HEK293 (cell line): ENCODE data around the gene NFE2L1.

ENCODE experiments used
- GLIS1 ChIP-seq: fragments of 450-650 bp; formaldehyde crosslinking; IDR thresholded peaks from 2 replicates; pipeline ENCODE4 v1.5.1; 2016; ENCODE audit warnings: missing biosample characterization, missing genetic modification characterization
- KLF7 ChIP-seq: fragments of 450-650 bp; formaldehyde crosslinking; IDR thresholded peaks from 2 replicates; pipeline ENCODE4 v1.5.1; 2016; ENCODE audit warnings: missing biosample characterization, missing genetic modification characterization, borderline replicate concordance
- PRDM4 ChIP-seq: fragments of 450-650 bp; formaldehyde crosslinking; IDR thresholded peaks from 2 replicates; pipeline ENCODE4 v1.5.1; 2017; ENCODE audit warnings: missing biosample characterization, missing genetic modification characterization
- SALL2 ChIP-seq: fragments of 450-650 bp; formaldehyde crosslinking; IDR thresholded peaks from 2 replicates; pipeline ENCODE4 v1.5.0; 2017; ENCODE audit warnings: missing biosample characterization, mild to moderate bottlenecking, missing genetic modification characterization, borderline replicate concordance
- ZBTB11 ChIP-seq: fragments of 450-650 bp; formaldehyde crosslinking; conservative IDR thresholded peaks from 2 replicates; pipeline ENCODE4 v1.5.1; 2016; ENCODE audit warnings: low read depth, missing biosample characterization, missing genetic modification characterization
- ZBTB8A ChIP-seq: fragments of 450-650 bp; formaldehyde crosslinking; IDR thresholded peaks from 2 replicates; pipeline ENCODE4 v1.5.1; 2016; ENCODE audit warnings: missing biosample characterization, missing genetic modification characterization
- ZIC2 ChIP-seq: fragments of 450-650 bp; formaldehyde crosslinking; IDR thresholded peaks from 2 replicates; pipeline ENCODE4 v1.5.1; 2016; ENCODE audit warnings: missing biosample characterization, missing genetic modification characterization
- ZNF114 ChIP-seq: fragments of 450-650 bp; formaldehyde crosslinking; IDR thresholded peaks from 2 replicates; pipeline ENCODE4 v1.5.0; 2017; ENCODE audit warnings: missing biosample characterization, missing genetic modification characterization
- ZNF184 ChIP-seq: fragments of 450-650 bp; IDR thresholded peaks from 2 replicates; pipeline ENCODE4 v1.5.1; 2018; ENCODE audit warnings: missing biosample characterization, mild to moderate bottlenecking, missing genetic modification characterization
- ZNF214 ChIP-seq: fragments of 450-650 bp; formaldehyde crosslinking; IDR thresholded peaks from 2 replicates; pipeline ENCODE4 v1.5.1; 2017; ENCODE audit warnings: missing biosample characterization, mild to moderate bottlenecking, missing genetic modification characterization, borderline replicate concordance
- ZNF398 ChIP-seq: fragments of 450-650 bp; formaldehyde crosslinking; IDR thresholded peaks from 2 replicates; pipeline ENCODE4 v1.5.1; 2017; ENCODE audit warnings: missing biosample characterization, missing genetic modification characterization
- ZNF518A ChIP-seq: fragments of 450-650 bp; formaldehyde crosslinking; conservative IDR thresholded peaks from 2 replicates; pipeline ENCODE4 v1.5.1; 2016; ENCODE audit warnings: low read depth, missing biosample characterization, missing genetic modification characterization
- ZNF555 ChIP-seq: fragments of 450-650 bp; formaldehyde crosslinking; conservative IDR thresholded peaks from 2 replicates; pipeline ENCODE4 v1.5.1; 2017; ENCODE audit warnings: missing biosample characterization, mild to moderate bottlenecking, missing genetic modification characterization, inconsistent platforms
- ZNF600 ChIP-seq: fragments of 450-650 bp; formaldehyde crosslinking; IDR thresholded peaks from 2 replicates; pipeline ENCODE4 v1.5.1; 2016; ENCODE audit warnings: missing biosample characterization, missing genetic modification characterization
- TF ChIP-seq, protein P1 (sequence below): fragments of 450-650 bp; formaldehyde crosslinking; IDR thresholded peaks from 2 replicates; pipeline ENCODE4 v1.5.1; 2017; ENCODE audit warnings: missing biosample characterization, missing genetic modification characterization
- TF ChIP-seq, protein P2 (sequence below): fragments of 450-650 bp; formaldehyde crosslinking; IDR thresholded peaks from 2 replicates; pipeline ENCODE4 v1.5.1; 2016; ENCODE audit warnings: missing biosample characterization, missing genetic modification characterization
- TF ChIP-seq, protein P3 (sequence below): fragments of 450-650 bp; formaldehyde crosslinking; IDR thresholded peaks from 2 replicates; pipeline ENCODE4 v1.5.1; 2016; ENCODE audit warnings: missing biosample characterization, missing genetic modification characterization

Gene NFE2L1

GRCh38 chr17:48024149-48025039, 23.8 kb upstream of the NFE2L1 start (continued):
- TF ChIP-seq, protein P1, sequence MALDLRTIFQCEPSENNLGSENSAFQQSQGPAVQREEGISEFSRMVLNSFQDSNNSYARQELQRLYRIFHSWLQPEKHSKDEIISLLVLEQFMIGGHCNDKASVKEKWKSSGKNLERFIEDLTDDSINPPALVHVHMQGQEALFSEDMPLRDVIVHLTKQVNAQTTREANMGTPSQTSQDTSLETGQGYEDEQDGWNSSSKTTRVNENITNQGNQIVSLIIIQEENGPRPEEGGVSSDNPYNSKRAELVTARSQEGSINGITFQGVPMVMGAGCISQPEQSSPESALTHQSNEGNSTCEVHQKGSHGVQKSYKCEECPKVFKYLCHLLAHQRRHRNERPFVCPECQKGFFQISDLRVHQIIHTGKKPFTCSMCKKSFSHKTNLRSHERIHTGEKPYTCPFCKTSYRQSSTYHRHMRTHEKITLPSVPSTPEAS (tag by site-specific recombination) = no peak; the same call in 1 of the 2 replicates
- TF ChIP-seq ZNF600 (tag by site-specific recombination) (no peak; the same call in 1 of the 2 replicates), ZNF184 (tag by site-specific recombination) (no peak), GLIS1 (0 out of 2 replicates have a peak, but pooled peaks have one; percentile 69), ZIC2 (tag by site-specific recombination) (no peak), KLF7 (tag by site-specific recombination) (peak; percentile 72; the same call in 1 of the 2 replicates), ZNF114 (no peak), PRDM4 (tag by site-specific recombination) (0 out of 2 replicates have a peak, but pooled peaks have one; percentile 9), SALL2 (tag by site-specific recombination) (no peak), ZNF555 (tag by site-specific recombination) (no peak), ZNF518A (tag by site-specific recombination) (no peak), ZBTB11 (tag by site-specific recombination) (no peak), ZBTB8A (tag by site-specific recombination) (0 out of 2 replicates have a peak, but pooled peaks have one; percentile 29), ZNF398 (0 out of 2 replicates have a peak, but pooled peaks have one; percentile 4), ZNF214 (tag by site-specific recombination) (no peak)
- TF ChIP-seq, protein P2, sequence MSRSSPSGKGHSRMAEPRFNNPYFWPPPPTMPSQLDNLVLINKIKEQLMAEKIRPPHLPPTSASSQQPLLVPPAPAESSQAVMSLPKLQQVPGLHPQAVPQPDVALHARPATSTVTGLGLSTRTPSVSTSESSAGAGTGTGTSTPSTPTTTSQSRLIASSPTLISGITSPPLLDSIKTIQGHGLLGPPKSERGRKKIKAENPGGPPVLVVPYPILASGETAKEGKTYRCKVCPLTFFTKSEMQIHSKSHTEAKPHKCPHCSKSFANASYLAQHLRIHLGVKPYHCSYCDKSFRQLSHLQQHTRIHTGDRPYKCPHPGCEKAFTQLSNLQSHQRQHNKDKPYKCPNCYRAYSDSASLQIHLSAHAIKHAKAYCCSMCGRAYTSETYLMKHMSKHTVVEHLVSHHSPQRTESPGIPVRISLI (tag by site-specific recombination) = no peak
- TF ChIP-seq, protein P3, sequence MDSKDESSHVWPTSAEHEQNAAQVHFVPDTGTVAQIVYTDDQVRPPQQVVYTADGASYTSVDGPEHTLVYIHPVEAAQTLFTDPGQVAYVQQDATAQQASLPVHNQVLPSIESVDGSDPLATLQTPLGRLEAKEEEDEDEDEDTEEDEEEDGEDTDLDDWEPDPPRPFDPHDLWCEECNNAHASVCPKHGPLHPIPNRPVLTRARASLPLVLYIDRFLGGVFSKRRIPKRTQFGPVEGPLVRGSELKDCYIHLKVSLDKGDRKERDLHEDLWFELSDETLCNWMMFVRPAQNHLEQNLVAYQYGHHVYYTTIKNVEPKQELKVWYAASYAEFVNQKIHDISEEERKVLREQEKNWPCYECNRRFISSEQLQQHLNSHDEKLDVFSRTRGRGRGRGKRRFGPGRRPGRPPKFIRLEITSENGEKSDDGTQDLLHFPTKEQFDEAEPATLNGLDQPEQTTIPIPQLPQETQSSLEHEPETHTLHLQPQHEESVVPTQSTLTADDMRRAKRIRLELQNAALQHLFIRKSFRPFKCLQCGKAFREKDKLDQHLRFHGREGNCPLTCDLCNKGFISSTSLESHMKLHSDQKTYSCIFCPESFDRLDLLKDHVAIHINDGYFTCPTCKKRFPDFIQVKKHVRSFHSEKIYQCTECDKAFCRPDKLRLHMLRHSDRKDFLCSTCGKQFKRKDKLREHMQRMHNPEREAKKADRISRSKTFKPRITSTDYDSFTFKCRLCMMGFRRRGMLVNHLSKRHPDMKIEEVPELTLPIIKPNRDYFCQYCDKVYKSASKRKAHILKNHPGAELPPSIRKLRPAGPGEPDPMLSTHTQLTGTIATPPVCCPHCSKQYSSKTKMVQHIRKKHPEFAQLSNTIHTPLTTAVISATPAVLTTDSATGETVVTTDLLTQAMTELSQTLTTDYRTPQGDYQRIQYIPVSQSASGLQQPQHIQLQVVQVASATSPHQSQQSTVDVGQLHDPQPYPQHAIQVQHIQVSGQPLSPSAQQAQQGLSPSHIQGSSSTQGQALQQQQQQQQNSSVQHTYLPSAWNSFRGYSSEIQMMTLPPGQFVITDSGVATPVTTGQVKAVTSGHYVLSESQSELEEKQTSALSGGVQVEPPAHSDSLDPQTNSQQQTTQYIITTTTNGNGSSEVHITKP (tag by site-specific recombination) = no peak
